SK-N-MC (cell line): ENCODE results near the gene ADAM29.

Source experiments
- EZH2 ChIP-seq: fragments of 200-600 bp; sonication (generic); IDR thresholded peaks from one replicate; pipeline ENCODE4 v1.6.1; 2017; ENCODE audit warnings: antibody characterized with exemption
- POLR2AphosphoS5 ChIP-seq: IDR thresholded peaks from 2 replicates; pipeline ENCODE4 v1.6.1; 2012; ENCODE audit warnings: mild to moderate bottlenecking, low read depth, low read length, borderline replicate concordance

GRCh38 chr4:174910271-174910670 is 7.9 kb upstream of the ADAM29 start:
- TF ChIP-seq POLR2AphosphoS5 = no peak
- TF ChIP-seq EZH2 = no peak
